CD4-positive, alpha-beta T cell (primary cell): Measurements from ENCODE around the gene CCND3. TPM values are rescaled to one million over a fixed set of nuclear protein-coding genes. Genes with fewer than 3 reads are reported as not detected.

ENCODE experiments used
- ATAC-seq: fragments of 200-7000 bp; cut with Tn5 transposase; one replicate; pipeline ENCODE4 v1.10.0; 2022; ENCODE audit warnings: mild to moderate bottlenecking; ENCODE audit not compliant: poor library complexity
- CTCF ChIA-PET: fragments of 350-600 bp; sonication (Branson Sonifier 250); formaldehyde crosslinking; loops from one replicate; lab custom pipeline; 2021; ENCODE audit warnings: antibody characterized with exemption, inconsistent platforms; lab: Charles Lee
- POLR2A ChIA-PET: fragments of 350-600 bp; sonication (Branson Sonifier 250); formaldehyde crosslinking; loops from one replicate; lab custom pipeline; 2021; ENCODE audit warnings: antibody characterized with exemption, inconsistent platforms; lab: Charles Lee
- DNase-seq, 14 experiments: peaks; one replicate each; pipeline ENCODE4 v3.0.0-alpha.2; 2013 to 2020; ENCODE audit warnings: mixed read lengths in 2 of 14
- H3K27ac ChIP-seq, 2 donors: one replicate each; pipeline versions ENCODE4 v1.5.1 to v1.7.0; 2013; ENCODE audit warnings: low read length in 2 of 2, low read depth in 1 of 2, mild to moderate bottlenecking in 1 of 2
- H3K27me3 ChIP-seq, 2 experiments: 1 replicate in 1 of 2; 2 replicates in 1 of 2; pipeline versions ENCODE4 v1.6.1 to v1.7.0; 2013; ENCODE audit warnings: low read length in 2 of 2, control low read depth in 1 of 2, mild to moderate bottlenecking in 1 of 2, moderate library complexity in 1 of 2; ENCODE audit not compliant: insufficient read depth in 2 of 2, control insufficient read depth in 1 of 2
- H3K36me3 ChIP-seq: one replicate; pipeline ENCODE4 v1.6.1; 2013; ENCODE audit warnings: low read length, control low read depth; ENCODE audit not compliant: insufficient read depth
- H3K4me1 ChIP-seq: one replicate; pipeline ENCODE4 v1.6.1; 2013; ENCODE audit warnings: low read length, control low read depth; ENCODE audit not compliant: insufficient read depth
- H3K4me3 ChIP-seq: one replicate; pipeline ENCODE4 v1.5.1; 2013; ENCODE audit warnings: mild to moderate bottlenecking, low read length, moderate library complexity
- H3K9me3 ChIP-seq, 2 experiments: 1 replicate in 1 of 2; 2 replicates in 1 of 2; pipeline versions ENCODE4 v1.6.1 to v1.7.0; 2013; ENCODE audit warnings: low read length in 2 of 2, mild to moderate bottlenecking in 2 of 2, control low read depth in 1 of 2, moderate library complexity in 1 of 2; ENCODE audit not compliant: control insufficient read depth in 1 of 2, insufficient read depth in 1 of 2
- H3K27ac Mint-ChIP-seq: one replicate; pipeline ENCODE4 v1.8.0; 2020; ENCODE audit warnings: mixed read lengths
- H3K27me3 Mint-ChIP-seq: one replicate; pipeline ENCODE4 v1.8.0; 2021; ENCODE audit warnings: mixed read lengths
- H3K36me3 Mint-ChIP-seq: one replicate; pipeline ENCODE4 v1.8.0; 2021; ENCODE audit warnings: low read depth, mixed read lengths
- H3K4me1 Mint-ChIP-seq: one replicate; pipeline ENCODE4 v1.8.0; 2021; ENCODE audit warnings: low read depth, mixed read lengths
- H3K4me3 Mint-ChIP-seq: one replicate; pipeline ENCODE4 v1.8.0; 2020; ENCODE audit warnings: mild to moderate bottlenecking, mixed read lengths
- H3K9me3 Mint-ChIP-seq: one replicate; pipeline ENCODE4 v1.8.0; 2020; ENCODE audit warnings: mixed read lengths
- CTCF ChIP-seq: fragments of 200-600 bp; IDR thresholded peaks from one replicate; pipeline ENCODE4 v1.8.0; 2022; ENCODE audit warnings: antibody characterized with exemption, mild to moderate bottlenecking
- intact Hi-C, 2 experiments: fragments of 100-400 bp; cut with DNase I in 1 of 2; cut with micrococcal nuclease in 1 of 2; formaldehyde crosslinking; loops; one replicate each; pipeline versions ENCODE4 v1.15.1 to v1.9.0; 2023 to 2025; cut with DNase I, micrococcal nuclease
- total RNA-seq, 174 experiments: library from RNA in 2 of 174; stranded (reverse) in 2 of 174; gene quantifications; one replicate each; pipeline ENCODE4 v1.2.3 and lab custom pipeline; 2021 to 2026

The CCND3 gene
- total RNA-seq, 2 experiments from 2014 or later = 247 to 248 TPM

- Mint-ChIP-seq H3K9me3 (no peaks in the 10 kb centered on the region), H3K27me3 (no peaks in the 10 kb centered on the region), H3K4me3 (peak overlapping the region; percentile 43), H3K4me1 (peaks cover 70% of the 10 kb centered on the region), H3K36me3 (peaks cover 66% of the 10 kb centered on the region), H3K27ac (peak overlapping the region; percentile 90)
- Histone ChIP-seq H3K36me3 (peaks cover 17% of the 10 kb centered on the region), H3K4me3 (no peak overlapping the region), H3K4me1 (peaks cover 79% of the 10 kb centered on the region), H3K27me3 (no peaks in the 10 kb centered on the region), H3K9me3 (peaks cover 0 to 7% of the 10 kb centered on the region in 2 experiments), H3K27ac (peak overlapping the region in 1 of 2 donors; percentile 3)
- intact Hi-C loops = loop anchor here (5.0 kb wide), 2 partner anchors 35 to 50 kb away; partner anchors contain the start of gene CCND3 (in 1 of the 2)
- no peak for TF ChIP-seq CTCF
- ChIA-PET POLR2A (interaction anchor here (0.9 to 1.5 kb wide), 4 partner anchors 12 to 63 kb away, joined by 3 to 5 read pairs (median 4); no protein-coding TSS in a partner anchor), CTCF (interaction anchor here (1.0 to 1.5 kb wide), 3 partner anchors 9 to 67 kb away, joined by 3 read pairs; partner anchors contain the start of genes BYSL and MED20)
- ATAC-seq (peak; percentile 27), DNase-seq (peak in 1 of 14 experiments; percentile 21)
These were observed 35.3 kb upstream of the CCND3 start for GRCh38 chr6:41976794-41977484.

- no peaks in the 10 kb centered on the region for H3K9me3 Mint-ChIP-seq
- intact Hi-C loops = loop anchor here (5.0 kb wide), 2 partner anchors 33 to 52 kb away; partner anchors contain the start of gene CCND3 (in 1 of the 2)
- H3K36me3 ChIP-seq = peaks cover 17% of the 10 kb centered on the region
- H3K4me1 ChIP-seq = peaks cover 84% of the 10 kb centered on the region
- H3K27ac ChIP-seq = peak overlapping the region; percentile 22 to 47
- no peak overlapping the region for H3K4me3 ChIP-seq
- no peaks in the 10 kb centered on the region for H3K9me3 ChIP-seq
- peak overlapping the region; percentile 90 for H3K27ac Mint-ChIP-seq
- peaks cover 73% of the 10 kb centered on the region for H3K36me3 Mint-ChIP-seq
- POLR2A ChIA-PET = interaction anchor here (0.8 to 1.2 kb wide), 2 partner anchors 38 to 69 kb away, joined by 3 read pairs; no protein-coding TSS in a partner anchor
- no peaks in the 10 kb centered on the region for H3K27me3 Mint-ChIP-seq
- no peaks in the 10 kb centered on the region for H3K27me3 ChIP-seq
- H3K4me1 Mint-ChIP-seq = peaks cover 71% of the 10 kb centered on the region
- CTCF ChIA-PET = no interaction called here
- peak overlapping the region; percentile 25 for H3K4me3 Mint-ChIP-seq
- no peak for TF ChIP-seq CTCF
- no peak for DNase-seq
- no peak for ATAC-seq
These were observed 33.7 kb upstream of the CCND3 start for GRCh38 chr6:41975276-41975675.

GRCh38 chr6:41974281-41974825, 32.7 kb upstream of the CCND3 start:
- TF ChIP-seq CTCF = no peak
- intact Hi-C loops = no loop called here
- no peak for DNase-seq
- no peak overlapping the region for H3K4me3 Mint-ChIP-seq
- H3K27ac Mint-ChIP-seq = peak overlapping the region; percentile 90
- no peak for ATAC-seq
- POLR2A ChIA-PET = interaction anchor here (1.2 kb wide), 1 partner anchor 37 kb away, joined by 3 read pairs; no protein-coding TSS in a partner anchor
- Histone ChIP-seq H3K4me3 (no peak overlapping the region), H3K27ac (no peak overlapping the region), H3K9me3 (no peaks in the 10 kb centered on the region), H3K4me1 (peaks cover 81% of the 10 kb centered on the region), H3K36me3 (peaks cover 17% of the 10 kb centered on the region), H3K27me3 (no peaks in the 10 kb centered on the region)
- CTCF ChIA-PET = no interaction called here
- H3K9me3 Mint-ChIP-seq = no peaks in the 10 kb centered on the region
- no peaks in the 10 kb centered on the region for H3K27me3 Mint-ChIP-seq
- H3K36me3 Mint-ChIP-seq = peaks cover 70% of the 10 kb centered on the region
- H3K4me1 Mint-ChIP-seq = peaks cover 67% of the 10 kb centered on the region
